ENCODE data around the gene CACNA1H.

Gene CACNA1H

GRCh38 chr16:1123525-1124230, 29.2 kb upstream of the CACNA1H start:
- no peak for DNase-seq

GRCh38 chr16:1124291-1124690, 28.6 kb upstream of the CACNA1H start:
- DNase-seq, result no peak

GRCh38 chr16:1124795-1125194, 28.1 kb upstream of the CACNA1H start:
- DNase-seq, result no peak

- no peak for DNase-seq
These were observed 27.4 kb upstream of the CACNA1H start for GRCh38 chr16:1125471-1125870.

- no peak for DNase-seq
These were observed 26.9 kb upstream of the CACNA1H start for GRCh38 chr16:1126044-1126443.

- DNase-seq, result no peak
These were observed 26.3 kb upstream of the CACNA1H start for GRCh38 chr16:1126586-1126985.

- DNase-seq, result no peak
These were observed 25.8 kb upstream of the CACNA1H start for GRCh38 chr16:1127101-1127500.

- DNase-seq, result no peak
These were observed 24.8 kb upstream of the CACNA1H start for GRCh38 chr16:1127971-1128715.

- DNase-seq, result no peak
These were observed 23.6 kb upstream of the CACNA1H start for GRCh38 chr16:1129106-1129960.

- DNase-seq, result no peak
These were observed 22.5 kb upstream of the CACNA1H start for GRCh38 chr16:1130382-1130781.

GRCh38 chr16:1131378-1131994, 21.4 kb upstream of the CACNA1H start:
- no peak for DNase-seq

- DNase-seq, result no peak
These were observed 20.5 kb upstream of the CACNA1H start for GRCh38 chr16:1132431-1132830.

GRCh38 chr16:1133271-1133670, 19.6 kb upstream of the CACNA1H start:
- no peak for DNase-seq

GRCh38 chr16:1133810-1134520, 18.9 kb upstream of the CACNA1H start:
- DNase-seq, result no peak

- no peak for DNase-seq
These were observed 18.0 kb upstream of the CACNA1H start for GRCh38 chr16:1134776-1135458.

GRCh38 chr16:1135459-1135825, 17.5 kb upstream of the CACNA1H start:
- no peak for DNase-seq

- no peak for DNase-seq
These were observed 15.3 kb upstream of the CACNA1H start for GRCh38 chr16:1137604-1138003.

- no peak for DNase-seq
These were observed 12.2 kb upstream of the CACNA1H start for GRCh38 chr16:1140582-1141162.

- DNase-seq, result no peak
These were observed 11.7 kb upstream of the CACNA1H start for GRCh38 chr16:1141191-1141590.

- no peak for DNase-seq
These were observed 11.2 kb upstream of the CACNA1H start for GRCh38 chr16:1141716-1142115.

- DNase-seq, result no peak
These were observed 10.0 kb upstream of the CACNA1H start for GRCh38 chr16:1142911-1143310.
